ENCODE results near the gene DDX59. TPM values are rescaled to one million over a fixed set of nuclear protein-coding genes. Genes with fewer than 3 reads are reported as not detected.

Gene DDX59
- total and polyA plus RNA-seq, 5 donors from 2014 or later, result 15.7 to 29.2 (median 25.5) TPM

DNA sequence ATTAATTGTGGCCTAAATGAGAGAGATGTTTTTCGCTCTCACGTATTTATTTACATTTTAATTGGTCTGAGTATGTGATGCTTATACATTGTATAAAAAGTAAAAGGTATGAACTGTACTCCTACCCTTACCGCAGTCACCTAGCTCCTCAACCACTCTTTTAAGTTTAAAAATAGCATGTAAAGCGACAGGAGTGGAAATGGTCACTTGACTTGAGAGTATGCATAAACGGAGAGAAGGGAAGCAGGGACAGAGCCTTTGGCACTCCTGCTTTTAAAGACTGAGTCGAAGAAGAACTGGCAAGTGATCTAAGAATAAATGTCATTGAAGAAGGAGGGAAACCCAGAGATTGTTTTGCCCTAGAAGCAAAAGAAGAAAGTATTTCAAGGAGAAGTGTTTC lies 11.5 kb upstream of the DDX59 start:
- H3K27me3 Mint-ChIP-seq, result peaks cover 16% of the 10 kb centered on the region
- ATAC-seq (ENCODE audit: low read depth in 2 of 2) (no peak), DNase-seq (no peak)
- Histone ChIP-seq H3K4me1 (ENCODE audit: control insufficient read depth, insufficient read depth, low read length, poor library complexity, severe bottlenecking) (no peaks in the 10 kb centered on the region), H3K27me3 (ENCODE audit: control insufficient read depth, insufficient read depth, low read length) (no peaks in the 10 kb centered on the region), H3K27ac (ENCODE audit: insufficient read depth, low read length, poor library complexity, severe bottlenecking) (no peak overlapping the region), H3K4me3 (ENCODE audit: low read depth, low read length) (no peak overlapping the region), H3K36me3 (ENCODE audit: control insufficient read depth, insufficient read depth, low read length) (no peaks in the 10 kb centered on the region), H3K9me3 (ENCODE audit: control insufficient read depth in 2 of 2, low read length in 2 of 2) (no peaks in the 10 kb centered on the region)
- no peak overlapping the region for H3K27ac Mint-ChIP-seq
- H3K9me3 Mint-ChIP-seq, result no peaks in the 10 kb centered on the region
- H3K4me1 Mint-ChIP-seq, result peaks cover 0 to 4% (median 0%) of the 10 kb centered on the region in 4 donors
- H3K36me3 Mint-ChIP-seq, result no peaks in the 10 kb centered on the region
- H3K4me3 Mint-ChIP-seq, result no peak overlapping the region

DNA sequence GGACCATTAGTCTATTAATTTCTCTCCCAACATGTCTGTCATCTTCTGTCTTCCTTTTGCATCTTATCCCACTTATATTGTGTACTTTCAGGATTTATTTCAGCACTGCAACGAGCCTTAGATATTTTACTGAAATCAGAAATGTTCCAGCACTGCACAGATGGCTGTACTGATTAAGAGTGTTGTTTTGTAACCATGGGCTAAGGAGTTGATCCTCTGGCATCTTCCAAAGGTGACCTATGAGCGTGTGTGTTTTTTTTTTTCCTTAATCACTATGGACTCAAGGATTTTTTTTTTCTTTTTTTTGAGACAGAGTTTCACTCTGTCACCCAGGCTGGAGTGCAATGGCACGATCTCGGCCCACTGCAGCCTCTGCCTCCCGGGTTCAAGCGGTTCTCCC lies 7.1 kb upstream of the DDX59 start:
- H3K9me3 Mint-ChIP-seq, result no peaks in the 10 kb centered on the region
- H3K27me3 ChIP-seq (ENCODE audit: control insufficient read depth, insufficient read depth, low read length), result no peaks in the 10 kb centered on the region
- H3K4me1 Mint-ChIP-seq, result peaks cover 0 to 4% (median 0%) of the 10 kb centered on the region in 4 donors
- H3K9me3 ChIP-seq (ENCODE audit: control insufficient read depth in 2 of 2, low read length in 2 of 2), result no peaks in the 10 kb centered on the region
- no peak overlapping the region for H3K4me3 Mint-ChIP-seq
- H3K27ac Mint-ChIP-seq, result no peak overlapping the region
- H3K4me1 ChIP-seq (ENCODE audit: control insufficient read depth, insufficient read depth, low read length, poor library complexity, severe bottlenecking), result no peaks in the 10 kb centered on the region
- no peak overlapping the region for H3K4me3 ChIP-seq (ENCODE audit: low read depth, low read length)
- DNase-seq (no peak), ATAC-seq (ENCODE audit: low read depth in 2 of 2) (no peak)
- no peaks in the 10 kb centered on the region for H3K36me3 Mint-ChIP-seq
- no peak overlapping the region for H3K27ac ChIP-seq (ENCODE audit: insufficient read depth, low read length, poor library complexity, severe bottlenecking)
- no peaks in the 10 kb centered on the region for H3K36me3 ChIP-seq (ENCODE audit: control insufficient read depth, insufficient read depth, low read length)
- H3K27me3 Mint-ChIP-seq, result peaks cover 13% of the 10 kb centered on the region

DNA sequence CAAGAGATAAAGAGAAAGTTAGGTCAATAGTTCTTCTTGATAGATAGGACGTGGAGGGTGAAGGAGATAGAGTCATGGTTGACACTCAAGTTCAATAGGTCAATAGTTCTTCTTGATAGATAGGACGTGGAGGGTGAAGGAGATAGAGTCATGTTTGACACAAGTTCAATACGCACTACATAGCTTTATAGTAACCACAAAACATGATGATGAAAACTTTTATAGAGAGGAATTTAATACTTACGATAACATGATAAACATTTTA lies 5.8 kb upstream of the DDX59 start:
- H3K4me1 Mint-ChIP-seq, result peaks cover 4 to 12% (median 9%) of the 10 kb centered on the region in 4 donors
- H3K27me3 ChIP-seq (ENCODE audit: control insufficient read depth, insufficient read depth, low read length), result no peaks in the 10 kb centered on the region
- H3K27me3 Mint-ChIP-seq, result peaks cover 17% of the 10 kb centered on the region
- no peaks in the 10 kb centered on the region for H3K36me3 ChIP-seq (ENCODE audit: control insufficient read depth, insufficient read depth, low read length)
- H3K9me3 ChIP-seq (ENCODE audit: control insufficient read depth in 2 of 2, low read length in 2 of 2), result no peaks in the 10 kb centered on the region
- peak overlapping the region in 1 of 3 donors; percentile 22 for H3K27ac Mint-ChIP-seq
- no peak overlapping the region for H3K27ac ChIP-seq (ENCODE audit: insufficient read depth, low read length, poor library complexity, severe bottlenecking)
- H3K4me3 Mint-ChIP-seq, result no peak overlapping the region
- H3K4me1 ChIP-seq (ENCODE audit: control insufficient read depth, insufficient read depth, low read length, poor library complexity, severe bottlenecking), result peaks cover 3% of the 10 kb centered on the region
- no peaks in the 10 kb centered on the region for H3K9me3 Mint-ChIP-seq
- no peak overlapping the region for H3K4me3 ChIP-seq (ENCODE audit: low read depth, low read length)
- no peak for ATAC-seq (ENCODE audit: low read depth in 2 of 2)
- H3K36me3 Mint-ChIP-seq, result no peaks in the 10 kb centered on the region
- DNase-seq, result no peak

DNA sequence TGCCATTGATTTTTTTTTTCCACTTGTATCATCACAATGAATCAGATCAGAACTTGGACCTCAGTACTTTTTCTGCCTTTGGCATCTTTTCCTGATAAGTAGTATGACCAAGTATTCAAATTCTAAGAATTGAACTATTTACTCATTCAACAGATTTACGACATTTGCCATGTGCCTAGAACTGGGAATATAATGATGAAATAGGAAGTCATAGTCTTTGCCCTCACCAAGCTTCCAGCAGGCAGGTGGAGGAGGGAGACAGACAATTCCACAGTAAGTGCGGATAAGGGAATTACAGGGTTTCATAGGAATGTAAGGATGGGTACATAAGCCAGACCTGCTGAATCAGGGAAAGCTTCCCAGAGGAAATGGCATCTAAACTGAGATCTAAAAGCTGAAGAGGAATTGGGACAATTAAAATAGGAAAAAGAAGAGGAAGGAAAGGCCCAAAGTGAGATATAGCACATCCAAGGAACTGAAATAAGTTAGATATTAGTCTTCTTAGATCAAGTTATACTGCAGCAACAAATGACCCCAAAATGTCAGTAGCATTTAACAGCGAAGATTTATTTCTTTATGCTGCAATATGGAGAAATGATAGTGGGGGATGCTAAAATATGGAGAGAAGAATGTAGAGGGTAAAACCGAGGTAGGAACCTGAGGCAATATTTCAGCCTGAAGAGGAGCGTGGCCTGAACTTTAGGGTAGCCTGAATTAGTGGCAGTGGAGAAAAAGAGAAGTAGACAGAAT lies 5.3 kb upstream of the DDX59 start:
- Histone ChIP-seq H3K36me3 (ENCODE audit: control insufficient read depth, insufficient read depth, low read length) (no peaks in the 10 kb centered on the region), H3K27me3 (ENCODE audit: control insufficient read depth, insufficient read depth, low read length) (no peaks in the 10 kb centered on the region), H3K4me1 (ENCODE audit: control insufficient read depth, insufficient read depth, low read length, poor library complexity, severe bottlenecking) (peaks cover 8% of the 10 kb centered on the region), H3K9me3 (ENCODE audit: control insufficient read depth in 2 of 2, low read length in 2 of 2) (no peaks in the 10 kb centered on the region), H3K4me3 (ENCODE audit: low read depth, low read length) (no peak overlapping the region), H3K27ac (ENCODE audit: insufficient read depth, low read length, poor library complexity, severe bottlenecking) (no peak overlapping the region)
- DNase-seq, result no peak
- no peak overlapping the region for H3K4me3 Mint-ChIP-seq
- H3K27ac Mint-ChIP-seq, result peak overlapping the region in 1 of 3 donors; percentile 22
- H3K4me1 Mint-ChIP-seq, result peaks cover 4 to 17% (median 12%) of the 10 kb centered on the region in 4 donors
- ATAC-seq (ENCODE audit: low read depth in 2 of 2), result no peak
- H3K36me3 Mint-ChIP-seq, result no peaks in the 10 kb centered on the region
- peaks cover 17% of the 10 kb centered on the region for H3K27me3 Mint-ChIP-seq
- H3K9me3 Mint-ChIP-seq, result peaks cover 0 to under 1% (median 0%) of the 10 kb centered on the region in 7 donors

DNA sequence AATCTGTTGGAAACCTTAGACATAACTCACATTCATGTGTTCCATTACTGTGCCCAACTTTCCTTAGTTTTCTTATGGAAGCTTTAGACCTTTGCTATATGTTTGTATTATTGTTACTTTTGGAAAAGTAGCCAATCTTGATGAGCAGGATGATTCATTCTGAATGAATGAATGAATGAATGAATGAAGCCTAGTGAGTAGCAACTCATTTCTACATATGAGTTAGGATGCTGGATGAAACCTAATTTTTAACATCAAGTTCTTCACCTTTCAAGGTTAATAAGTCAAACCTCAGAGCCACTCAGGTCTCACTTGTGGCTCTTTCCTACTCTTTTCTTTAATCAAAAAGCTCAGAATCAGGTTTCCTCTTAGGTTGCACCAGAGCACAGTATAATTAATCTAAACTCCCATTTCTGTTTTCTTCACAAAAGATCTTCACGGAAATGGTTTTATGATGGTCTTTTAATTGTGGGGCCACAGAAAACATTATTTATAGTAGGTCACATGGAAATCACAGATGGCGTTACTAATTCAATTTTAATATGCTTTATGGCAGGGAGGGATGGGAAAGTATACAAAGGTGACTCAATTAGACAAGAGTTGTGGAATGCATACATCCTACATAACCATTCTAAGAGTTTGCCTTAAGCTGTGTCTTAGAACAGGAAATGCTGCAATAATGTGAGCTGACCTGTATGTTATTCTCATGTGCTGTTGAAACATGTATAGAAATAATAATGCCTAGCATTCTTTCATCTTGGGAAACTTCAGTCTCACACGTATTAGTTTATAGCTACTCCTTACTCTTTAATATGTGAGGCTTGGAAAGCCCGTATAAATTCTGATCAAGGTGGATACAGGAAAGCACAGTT lies 4.5 kb upstream of the DDX59 start:
- Histone ChIP-seq H3K4me3 (ENCODE audit: low read depth, low read length) (no peak overlapping the region), H3K36me3 (ENCODE audit: control insufficient read depth, insufficient read depth, low read length) (no peaks in the 10 kb centered on the region), H3K4me1 (ENCODE audit: control insufficient read depth, insufficient read depth, low read length, poor library complexity, severe bottlenecking) (peaks cover 11% of the 10 kb centered on the region), H3K27me3 (ENCODE audit: control insufficient read depth, insufficient read depth, low read length) (no peaks in the 10 kb centered on the region), H3K27ac (ENCODE audit: insufficient read depth, low read length, poor library complexity, severe bottlenecking) (no peak overlapping the region), H3K9me3 (ENCODE audit: control insufficient read depth in 2 of 2, low read length in 2 of 2) (no peaks in the 10 kb centered on the region)
- Mint-ChIP-seq H3K9me3 (peaks cover 0 to 2% (median 0%) of the 10 kb centered on the region in 7 donors), H3K27ac (no peak overlapping the region), H3K36me3 (no peaks in the 10 kb centered on the region), H3K4me3 (no peak overlapping the region), H3K4me1 (peaks cover 4 to 19% (median 13%) of the 10 kb centered on the region in 4 donors), H3K27me3 (peaks cover 15% of the 10 kb centered on the region)
- no peak for DNase-seq
- ATAC-seq (ENCODE audit: low read depth in 2 of 2), result no peak

DNA sequence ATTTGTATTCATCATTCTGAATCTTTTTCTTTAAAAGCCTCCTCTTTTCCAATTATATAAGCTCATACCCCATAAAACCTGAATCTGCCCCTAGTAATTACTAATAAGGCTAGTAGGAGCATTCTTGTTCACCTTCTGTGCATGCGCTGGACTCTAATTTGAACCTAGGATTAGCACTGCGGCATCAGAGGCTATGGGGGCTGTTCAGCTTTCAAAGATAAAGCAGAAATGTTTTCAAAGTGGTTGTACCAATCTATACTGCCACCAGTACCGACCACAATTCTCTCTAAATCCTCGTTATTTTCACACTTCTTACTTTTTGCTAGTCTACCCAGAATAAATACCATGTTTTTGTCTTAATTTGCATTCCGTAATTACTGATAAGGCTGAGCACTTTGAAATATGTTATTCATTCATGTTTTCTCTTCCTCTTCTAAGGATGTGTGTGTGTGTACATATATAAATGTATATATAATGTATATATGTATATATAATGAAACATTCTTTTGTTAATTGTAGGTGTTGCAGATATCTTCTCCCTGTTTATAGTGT lies 1.6 kb upstream of the DDX59 start:
- Mint-ChIP-seq H3K4me3 (peak overlapping the region; percentile 97 to 99 (median 98)), H3K27ac (peak overlapping the region in 1 of 3 donors; percentile 96), H3K27me3 (peaks cover 6% of the 10 kb centered on the region), H3K4me1 (peaks cover 9 to 47% (median 32%) of the 10 kb centered on the region in 4 donors), H3K36me3 (peaks cover 4% of the 10 kb centered on the region), H3K9me3 (peaks cover 0 to 2% (median 0%) of the 10 kb centered on the region in 7 donors)
- no peaks in the 10 kb centered on the region for H3K9me3 ChIP-seq (ENCODE audit: control insufficient read depth in 2 of 2, low read length in 2 of 2)
- H3K27ac ChIP-seq (ENCODE audit: insufficient read depth, low read length, poor library complexity, severe bottlenecking), result peak overlapping the region; percentile 33
- no peaks in the 10 kb centered on the region for H3K27me3 ChIP-seq (ENCODE audit: control insufficient read depth, insufficient read depth, low read length)
- H3K4me3 ChIP-seq (ENCODE audit: low read depth, low read length), result peak overlapping the region; percentile 31
- ATAC-seq (ENCODE audit: low read depth in 2 of 2), result no peak
- DNase-seq, result no peak
- H3K36me3 ChIP-seq (ENCODE audit: control insufficient read depth, insufficient read depth, low read length), result peaks cover 3% of the 10 kb centered on the region
- peaks cover 33% of the 10 kb centered on the region for H3K4me1 ChIP-seq (ENCODE audit: control insufficient read depth, insufficient read depth, low read length, poor library complexity, severe bottlenecking)

DNA sequence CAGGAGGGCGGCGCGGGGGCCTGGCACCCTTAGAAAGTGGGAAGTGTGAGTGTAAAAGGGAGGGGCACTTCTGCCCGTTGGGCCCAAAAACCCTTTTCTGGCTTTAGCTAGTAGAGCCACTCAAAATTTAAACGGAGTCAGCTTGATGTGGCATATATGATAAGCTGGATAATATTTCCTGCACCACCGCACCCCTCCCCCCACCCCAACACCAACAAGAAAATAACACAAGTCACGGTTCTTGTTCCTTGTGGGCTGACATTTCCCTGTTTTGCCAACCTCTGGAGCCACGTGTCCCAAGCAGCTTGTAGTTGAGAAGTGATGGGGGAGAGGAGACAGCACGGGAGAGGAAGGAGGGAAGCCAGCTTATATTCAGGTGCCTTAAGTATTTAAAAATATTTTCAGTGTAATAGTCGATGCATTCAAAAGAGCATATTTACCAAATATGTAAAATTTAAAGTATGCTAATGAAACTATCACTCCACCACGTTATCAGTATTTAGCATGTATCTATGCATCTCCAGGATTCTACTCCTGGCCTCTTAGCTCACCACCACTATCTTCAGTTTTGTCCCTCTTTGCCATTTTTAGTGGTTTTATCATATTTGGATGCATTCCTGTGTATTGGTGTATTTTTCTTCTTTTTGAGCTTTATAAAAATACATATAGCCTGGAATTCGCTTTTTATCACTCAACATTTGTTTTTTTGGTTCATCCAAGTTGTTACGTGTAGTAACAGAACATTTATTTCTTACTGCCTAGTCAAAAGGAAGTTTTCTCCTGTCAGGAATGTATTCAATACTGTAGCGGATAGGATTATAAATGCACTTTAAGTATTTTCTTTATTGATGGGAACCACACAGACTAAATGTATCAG lies 773 bp upstream of the DDX59 start:
- H3K36me3 ChIP-seq (ENCODE audit: control insufficient read depth, insufficient read depth, low read length), result peaks cover 9% of the 10 kb centered on the region
- Mint-ChIP-seq H3K27me3 (peaks cover 4% of the 10 kb centered on the region), H3K4me3 (peak overlapping the region; percentile 97 to 99 (median 98)), H3K27ac (peak overlapping the region; percentile 96 to 98 (median 97)), H3K9me3 (peaks cover 0 to 2% (median 0%) of the 10 kb centered on the region in 7 donors), H3K36me3 (peaks cover 7% of the 10 kb centered on the region), H3K4me1 (peaks cover 17 to 55% (median 41%) of the 10 kb centered on the region in 4 donors)
- H3K27me3 ChIP-seq (ENCODE audit: control insufficient read depth, insufficient read depth, low read length), result no peaks in the 10 kb centered on the region
- DNase-seq, result peak in 2 of 3 donors; percentile 2 to 60
- peaks cover 33% of the 10 kb centered on the region for H3K4me1 ChIP-seq (ENCODE audit: control insufficient read depth, insufficient read depth, low read length, poor library complexity, severe bottlenecking)
- peak overlapping the region; percentile 95 for H3K27ac ChIP-seq (ENCODE audit: insufficient read depth, low read length, poor library complexity, severe bottlenecking)
- peak; percentile 2 to 3 for ATAC-seq (ENCODE audit: low read depth in 2 of 2)
- H3K9me3 ChIP-seq (ENCODE audit: control insufficient read depth in 2 of 2, low read length in 2 of 2), result no peaks in the 10 kb centered on the region
- peak overlapping the region; percentile 83 for H3K4me3 ChIP-seq (ENCODE audit: low read depth, low read length)
